NOMO-1 (cell line): ENCODE data around the gene LRP6.
"Not testable (repeated sequence)": the region's sequence is repeated elsewhere in the genome, so short reads cannot be mapped to it uniquely, and the experiment has no call there.

Experiments
- DNase-seq, 2 experiments: peaks; one replicate each; lab custom pipeline; 2025; ENCODE audit not compliant: unreplicated experiment in 2 of 2; lab: John Stamatoyannopoulos, UW

The LRP6 gene

GRCh38 chr12:12185414-12185813 is 81.4 kb downstream of the LRP6 start:
- no peak for DNase-seq

DNA sequence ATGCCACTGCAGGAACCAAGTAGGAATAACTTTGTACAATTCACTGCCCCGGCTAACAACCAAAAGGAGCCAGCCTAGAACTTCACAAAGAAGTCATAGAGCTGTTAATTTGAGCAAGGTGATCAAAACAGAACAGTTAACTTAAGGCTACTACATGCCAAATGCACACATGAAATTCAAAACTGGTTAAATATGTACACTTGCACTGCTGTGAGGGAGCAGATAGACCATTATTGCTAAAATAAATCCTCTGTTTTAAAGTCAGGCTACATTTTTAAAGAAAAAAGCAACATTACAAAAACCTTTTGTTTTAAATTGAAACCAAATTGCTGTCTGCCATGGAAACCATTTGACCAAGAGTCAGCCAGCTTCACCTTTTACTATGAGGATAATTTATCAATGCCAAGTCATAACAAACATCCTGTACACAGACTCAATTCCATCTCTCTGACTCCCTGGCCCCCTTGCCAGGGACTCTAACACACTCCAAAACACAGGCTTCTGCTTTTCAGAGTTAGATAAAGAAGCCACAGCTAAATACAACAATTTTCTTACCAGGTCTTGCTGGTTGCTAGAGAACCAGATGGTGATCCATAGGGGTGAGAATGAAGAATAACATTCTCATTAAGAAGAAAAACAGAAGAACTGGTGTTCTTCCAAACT is 84.0 kb downstream of the LRP6 start:
- DNase-seq: no peak

DNA sequence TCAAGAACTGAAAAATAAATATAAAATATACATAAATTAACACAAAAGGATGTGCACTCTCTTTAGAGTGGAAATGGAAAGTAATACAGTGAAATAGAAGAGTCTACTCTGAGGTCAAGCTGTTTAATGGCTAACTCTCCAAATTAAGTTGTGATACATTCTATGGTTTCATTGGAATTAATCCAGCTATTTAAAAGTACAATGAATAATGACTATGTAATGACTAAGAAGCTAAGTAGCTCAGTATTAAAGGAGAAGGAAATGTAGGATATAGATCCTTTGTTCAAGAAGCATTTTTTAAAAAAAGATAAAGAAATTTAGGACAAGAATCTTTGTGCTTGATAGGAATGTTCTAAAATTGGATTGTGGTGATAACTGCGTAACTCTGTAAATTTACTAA is 85.3 kb downstream of the LRP6 start:
- no peak for DNase-seq

DNA sequence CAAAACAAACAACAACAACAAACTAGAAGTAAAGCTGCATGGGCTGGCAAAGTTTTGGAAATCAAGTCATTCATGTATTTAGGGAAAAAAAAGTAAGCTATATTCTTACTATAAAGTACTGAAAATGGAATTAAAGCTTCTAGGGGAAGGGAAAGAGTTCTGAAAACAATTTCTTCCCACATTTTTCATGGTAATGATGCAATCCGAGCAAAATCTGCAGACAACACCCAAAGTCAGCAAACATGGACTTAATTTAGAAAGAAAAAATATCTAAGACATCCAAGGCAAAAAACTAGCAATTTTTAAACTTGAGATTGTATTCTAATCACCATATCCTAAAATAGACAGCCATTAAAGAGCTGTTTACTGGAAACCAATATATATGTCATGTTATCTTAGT is 86.3 kb downstream of the LRP6 start:
- DNase-seq: no peak

- no peak for DNase-seq
Measured at GRCh38 chr12:12180136-12180535, 86.7 kb downstream of the LRP6 start.

GRCh38 chr12:12178559-12178958 is 88.3 kb downstream of the LRP6 start:
- DNase-seq: no peak

GRCh38 chr12:12176402-12176801 is 90.4 kb downstream of the LRP6 start:
- DNase-seq: no peak

DNA sequence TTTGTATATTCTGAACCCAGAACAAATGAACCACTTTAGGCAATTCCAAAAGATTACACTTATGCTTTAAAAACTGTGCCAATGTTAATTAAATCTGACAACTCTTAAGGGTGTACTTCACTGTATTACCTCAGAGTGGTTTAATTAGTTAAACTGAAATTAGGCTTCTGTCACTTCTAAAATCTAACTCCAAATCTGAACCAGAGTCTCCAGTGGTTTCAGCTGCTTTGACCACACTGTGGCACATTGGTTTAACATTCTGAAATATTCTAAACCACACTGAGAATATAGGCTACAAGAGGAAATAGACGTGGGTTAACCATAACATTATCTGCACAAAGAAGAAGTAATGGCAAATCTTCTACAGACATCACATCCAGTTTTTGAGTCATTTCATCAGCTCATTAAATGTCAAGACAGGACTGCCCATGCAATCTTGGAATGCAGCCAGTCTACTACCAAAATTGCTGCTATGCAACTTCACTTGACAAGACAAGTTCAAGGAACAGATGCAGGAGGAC is 94.8 kb downstream of the LRP6 start:
- DNase-seq: peak in 1 of 2 experiments; percentile 34

GRCh38 chr12:12167847-12168246 is 99.0 kb downstream of the LRP6 start:
- DNase-seq: no peak

DNA sequence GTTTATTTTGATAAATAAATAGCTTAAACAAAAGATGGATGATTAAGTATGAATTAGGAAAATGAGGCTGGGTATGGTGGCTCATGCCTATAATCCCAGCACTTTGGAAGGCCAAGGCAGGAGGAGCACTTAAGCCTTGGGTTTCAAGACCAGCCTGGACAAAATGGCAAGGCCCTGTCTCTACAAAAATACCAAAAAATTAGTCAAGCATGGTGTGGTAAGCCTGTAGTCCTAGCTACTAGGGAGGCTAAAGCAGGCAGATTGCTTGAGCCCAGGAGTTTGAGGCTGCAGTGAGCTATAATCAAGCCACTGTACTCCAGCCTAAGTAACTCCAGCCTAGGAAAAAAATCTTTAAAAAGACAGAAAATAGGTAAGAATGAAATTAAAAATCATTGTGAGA is 100.1 kb downstream of the LRP6 start:
- no peak for DNase-seq

- no peak for DNase-seq
Measured at GRCh38 chr12:12159988-12160387, 106.9 kb downstream of the LRP6 start.

GRCh38 chr12:12158858-12159257 is 108.0 kb downstream of the LRP6 start:
- no peak for DNase-seq

DNA sequence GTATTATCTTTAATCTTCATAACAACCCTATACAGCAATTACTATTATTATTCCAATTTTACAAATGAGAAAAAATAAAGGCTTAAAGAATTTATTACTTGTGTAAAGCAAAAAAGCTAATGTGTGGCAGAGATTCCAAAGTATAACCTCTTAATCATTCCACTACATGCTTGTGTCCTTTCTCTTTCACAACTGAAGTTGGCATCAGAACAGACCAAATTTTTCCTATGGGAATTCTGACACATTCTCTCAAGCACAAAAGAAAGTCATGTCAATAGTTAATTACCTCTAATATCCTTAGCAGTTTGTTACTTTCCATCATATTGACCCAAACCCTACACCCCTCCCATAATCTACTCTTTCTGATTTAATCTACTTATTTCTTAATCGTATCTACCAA is 109.4 kb downstream of the LRP6 start:
- no peak for DNase-seq

- no peak for DNase-seq
Measured at GRCh38 chr12:12156828-12157227, 110.0 kb downstream of the LRP6 start.

DNA sequence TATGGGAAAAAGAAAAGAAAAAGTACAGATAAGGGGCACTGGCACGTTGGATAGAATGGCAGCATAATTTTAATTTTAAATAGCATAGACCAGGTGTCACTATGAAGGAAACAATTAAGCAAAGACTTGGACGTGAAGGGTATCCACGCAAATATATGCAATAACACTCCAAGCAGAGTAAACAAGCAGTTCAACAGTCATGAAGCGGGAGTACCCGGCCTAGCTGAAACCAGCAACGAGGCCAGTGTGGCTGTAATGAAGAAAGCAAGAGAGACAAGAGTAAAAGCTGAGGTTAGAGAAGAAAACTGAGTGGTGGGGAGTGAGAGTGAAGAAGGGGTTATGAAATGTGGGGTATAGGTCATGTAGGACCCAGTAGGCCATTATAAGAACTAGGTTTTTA is 110.7 kb downstream of the LRP6 start:
- DNase-seq: no peak

DNA sequence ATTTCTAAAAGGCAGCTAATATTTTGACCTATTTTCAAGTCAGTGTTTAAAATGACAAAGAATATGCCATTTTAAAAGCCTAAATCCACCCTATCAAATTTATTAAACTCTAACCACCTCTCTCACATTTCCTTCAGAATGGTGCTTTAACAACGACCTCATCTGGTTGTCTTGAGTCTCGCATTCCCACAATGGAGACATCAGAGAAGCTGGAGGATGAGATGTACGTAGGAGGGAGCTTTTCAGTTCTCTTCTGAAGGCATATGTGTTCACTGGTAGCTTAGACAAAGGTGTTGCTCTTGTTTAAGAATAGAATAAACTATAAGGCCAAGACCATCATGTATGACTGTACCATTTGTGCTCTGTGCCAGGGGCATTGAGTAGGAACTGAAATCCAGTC is 113.2 kb downstream of the LRP6 start:
- no peak for DNase-seq

- DNase-seq: no peak
Measured at GRCh38 chr12:12147111-12147510, 119.7 kb downstream of the LRP6 start.

DNA sequence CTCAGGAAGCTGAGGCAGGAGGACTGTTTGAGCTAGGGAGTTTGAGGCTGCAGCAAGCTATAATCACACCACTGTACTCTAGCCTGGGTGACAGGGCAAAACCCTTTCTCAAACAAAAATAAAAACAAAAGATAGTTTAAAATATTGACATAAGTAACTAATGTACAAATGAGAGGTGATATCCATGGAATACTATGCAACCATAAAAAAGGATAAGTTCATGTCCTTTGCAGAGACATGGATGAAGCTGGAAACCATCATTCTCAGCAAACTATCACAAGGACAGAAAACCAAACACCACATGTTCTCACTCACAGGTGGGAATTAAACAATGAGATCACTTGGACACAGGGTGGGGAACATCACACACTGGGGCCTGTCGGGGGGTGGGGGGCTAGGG is 122.3 kb downstream of the LRP6 start:
- DNase-seq: not testable (repeated sequence)

GRCh38 chr12:12141000-12141399 is 125.8 kb downstream of the LRP6 start:
- no peak for DNase-seq

GRCh38 chr12:12138203-12139154 is 128.4 kb downstream of the LRP6 start:
- no peak for DNase-seq

- no peak for DNase-seq
Measured at GRCh38 chr12:12133785-12134184, 133.1 kb downstream of the LRP6 start.

- DNase-seq: no peak
Measured at GRCh38 chr12:12133259-12133658, 133.6 kb downstream of the LRP6 start.
